Measurements from ENCODE around the gene BIN2. TPM values are rescaled to one million over a fixed set of nuclear protein-coding genes. Genes with fewer than 3 reads are reported as not detected.

The BIN2 gene
- total and polyA plus RNA-seq, 9 of the 15 experiments (the other 6 are each of a cell fraction or from before 2014, with no cell fraction given) = 0.04 to 0.39 (median 0.25) TPM; not detected in 1

DNA sequence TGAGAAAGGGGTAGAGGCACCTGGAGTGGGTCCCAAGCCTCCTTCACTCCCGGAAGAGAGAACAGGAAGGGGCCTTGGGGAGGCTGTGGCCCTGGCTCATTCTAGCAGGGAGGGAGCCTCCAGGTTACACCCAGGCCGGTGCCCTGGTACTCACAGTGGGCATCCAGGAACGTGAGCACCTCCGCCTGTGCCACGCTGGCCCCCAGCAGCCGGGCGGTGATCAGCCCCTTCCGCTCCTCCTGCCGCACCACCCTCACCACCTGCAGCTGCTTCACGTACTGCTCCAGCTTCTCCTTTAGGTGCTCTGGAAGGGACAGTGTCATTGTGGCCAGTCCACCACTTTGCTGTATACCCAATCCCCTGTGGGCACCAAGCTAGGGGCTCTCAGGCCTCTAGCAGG lies 41.3 kb upstream of the BIN2 start:
- no peaks in the 10 kb centered on the region for H3K27me3 ChIP-seq (ENCODE audit: control insufficient read depth in 2 of 2, insufficient read depth in 2 of 2, low read length in 2 of 2)
- 76% methylated on average over 9 of the region's 10 CpGs for WGBS (ENCODE audit: insufficient coverage, low coverage, missing lambda C conversion rate)
- no peak overlapping the region for H3K9ac ChIP-seq (ENCODE audit: insufficient read depth in 1 of 2, low read depth in 2 of 2, low read length in 2 of 2)
- H3K9me3 ChIP-seq (replicated peaks; ENCODE audit: control insufficient read depth, insufficient read depth, low read depth, low read length) = no peaks in the 10 kb centered on the region
- no peak overlapping the region for H3K4me3 ChIP-seq
- H3K27ac ChIP-seq (ENCODE audit: extremely low read depth, low read depth, low read length) = no peak overlapping the region
- ChIA-PET CTCF (ENCODE audit: low intra/inter-chr PET ratio) (no interaction called here), POLR2A (interaction anchor here (1.7 kb wide), 1 partner anchor 10 kb away, joined by 9 read pairs; no protein-coding TSS in a partner anchor)
- no peaks in the 10 kb centered on the region; the same call in 1 of the 2 replicates for H4K20me1 ChIP-seq (replicated peaks; ENCODE audit: control insufficient read depth, insufficient read depth, low read length)
- DNase-seq (ENCODE audit: extremely low read depth in 1 of 4, low spot score in 3 of 4) = no peak
- H3K9me1 ChIP-seq (ENCODE audit: control insufficient read depth, insufficient read depth, low read length) = no peaks in the 10 kb centered on the region
- in situ Hi-C loops (cut with MboI) (no loop called here), intact Hi-C loops (cut with micrococcal nuclease) (no loop called here)
- no peak overlapping the region for H2AFZ ChIP-seq (ENCODE audit: low read depth, low read length)
- H3K79me2 ChIP-seq (ENCODE audit: control insufficient read depth, insufficient read depth, low read length) = no peaks in the 10 kb centered on the region
- ATAC-seq = no peak
- H3K4me1 ChIP-seq (replicated peaks in 1 of 2; ENCODE audit: control insufficient read depth in 2 of 2, insufficient read depth in 2 of 2, low read length in 2 of 2) = peaks cover 37 to 38% of the 10 kb centered on the region in 2 experiments
- no TSS peak for BruUV-seq (replicated peaks)
- no peak for FAIRE-seq
- H3K4me2 ChIP-seq (ENCODE audit: insufficient read depth, low read length) = no peak overlapping the region
- H3K36me3 ChIP-seq (ENCODE audit: control insufficient read depth, insufficient read depth, low read length) = no peaks in the 10 kb centered on the region
- no peak for TF ChIP-seq CREBBP (IDR thresholded peaks at IDR 0.05; ENCODE audit: low read depth, low read length)
- TF ChIP-seq ZNF184 (CRISPR knock-in tag; IDR thresholded peaks at IDR 0.05) = no peak
- TF ChIP-seq EP400 (IDR thresholded peaks at IDR 0.05) = no peak
- TF ChIP-seq, protein P1, sequence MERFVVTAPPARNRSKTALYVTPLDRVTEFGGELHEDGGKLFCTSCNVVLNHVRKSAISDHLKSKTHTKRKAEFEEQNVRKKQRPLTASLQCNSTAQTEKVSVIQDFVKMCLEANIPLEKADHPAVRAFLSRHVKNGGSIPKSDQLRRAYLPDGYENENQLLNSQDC (CRISPR knock-in tag; IDR thresholded peaks at IDR 0.05) = no peak
- no peak for TF ChIP-seq ELF1 (tag; IDR thresholded peaks at IDR 0.05)
- TF ChIP-seq MTA2 (IDR thresholded peaks at IDR 0.05; ENCODE audit: low read depth) = no peak
- no peak for TF ChIP-seq TBP (optimal IDR thresholded peaks at IDR 0.05; ENCODE audit: low read depth, low read length)
- no peak for TF ChIP-seq ESRRA (IDR thresholded peaks at IDR 0.05; ENCODE audit: borderline replicate concordance, low read depth)
- TF ChIP-seq ZSCAN29 (IDR thresholded peaks at IDR 0.05) = no peak
- TF ChIP-seq ZNF175 (CRISPR knock-in tag; IDR thresholded peaks at IDR 0.05; ENCODE audit: low read depth) = no peak
- TF ChIP-seq, protein P2, sequence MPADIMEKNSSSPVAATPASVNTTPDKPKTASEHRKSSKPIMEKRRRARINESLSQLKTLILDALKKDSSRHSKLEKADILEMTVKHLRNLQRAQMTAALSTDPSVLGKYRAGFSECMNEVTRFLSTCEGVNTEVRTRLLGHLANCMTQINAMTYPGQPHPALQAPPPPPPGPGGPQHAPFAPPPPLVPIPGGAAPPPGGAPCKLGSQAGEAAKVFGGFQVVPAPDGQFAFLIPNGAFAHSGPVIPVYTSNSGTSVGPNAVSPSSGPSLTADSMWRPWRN (IDR thresholded peaks at IDR 0.05; ENCODE audit: low read depth) = no peak
- TF ChIP-seq MYNN (IDR thresholded peaks at IDR 0.05) = no peak
- TF ChIP-seq MYNN (CRISPR knock-in tag; IDR thresholded peaks at IDR 0.05) = no peak
- no peak for TF ChIP-seq CBX8 (IDR thresholded peaks at IDR 0.05; ENCODE audit: borderline replicate concordance, extremely low read depth, low read depth, low read length, poor library complexity, severe bottlenecking)
- TF ChIP-seq HDAC6 (IDR thresholded peaks at IDR 0.05; ENCODE audit: low read depth, low read length) = no peak
- no peak for TF ChIP-seq ELF2 (CRISPR knock-in tag; IDR thresholded peaks at IDR 0.05)
- no peak for TF ChIP-seq NR2F6 (CRISPR knock-in tag; IDR thresholded peaks at IDR 0.05)
- TF ChIP-seq ZKSCAN8 (CRISPR knock-in tag; IDR thresholded peaks at IDR 0.05) = no peak
- TF ChIP-seq, protein P3, sequence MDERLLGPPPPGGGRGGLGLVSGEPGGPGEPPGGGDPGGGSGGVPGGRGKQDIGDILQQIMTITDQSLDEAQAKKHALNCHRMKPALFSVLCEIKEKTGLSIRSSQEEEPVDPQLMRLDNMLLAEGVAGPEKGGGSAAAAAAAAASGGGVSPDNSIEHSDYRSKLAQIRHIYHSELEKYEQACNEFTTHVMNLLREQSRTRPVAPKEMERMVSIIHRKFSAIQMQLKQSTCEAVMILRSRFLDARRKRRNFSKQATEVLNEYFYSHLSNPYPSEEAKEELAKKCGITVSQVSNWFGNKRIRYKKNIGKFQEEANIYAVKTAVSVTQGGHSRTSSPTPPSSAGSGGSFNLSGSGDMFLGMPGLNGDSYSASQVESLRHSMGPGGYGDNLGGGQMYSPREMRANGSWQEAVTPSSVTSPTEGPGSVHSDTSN (CRISPR knock-in tag; IDR thresholded peaks at IDR 0.05; ENCODE audit: low read depth) = no peak
- TF ChIP-seq, protein P3 (tag; conservative IDR thresholded peaks at IDR 0.05; ENCODE audit: low read depth) = no peak

Measured in K562 (cell line).